ENCODE measurements around the gene GID8. TPM values are rescaled to one million over a fixed set of nuclear protein-coding genes. Genes with fewer than 3 reads are reported as not detected.

The GID8 gene
- total RNA-seq, 2 experiments from 2014 or later: 39.6 to 46.1 TPM

- DNase-seq (peak in 12 of 14 experiments; percentile 16 to 78 (median 61)), ATAC-seq (ENCODE audit: poor library complexity) (peak; percentile 71)
- peak overlapping the region; percentile 96 for H3K27ac Mint-ChIP-seq
- TF ChIP-seq, protein P1, sequence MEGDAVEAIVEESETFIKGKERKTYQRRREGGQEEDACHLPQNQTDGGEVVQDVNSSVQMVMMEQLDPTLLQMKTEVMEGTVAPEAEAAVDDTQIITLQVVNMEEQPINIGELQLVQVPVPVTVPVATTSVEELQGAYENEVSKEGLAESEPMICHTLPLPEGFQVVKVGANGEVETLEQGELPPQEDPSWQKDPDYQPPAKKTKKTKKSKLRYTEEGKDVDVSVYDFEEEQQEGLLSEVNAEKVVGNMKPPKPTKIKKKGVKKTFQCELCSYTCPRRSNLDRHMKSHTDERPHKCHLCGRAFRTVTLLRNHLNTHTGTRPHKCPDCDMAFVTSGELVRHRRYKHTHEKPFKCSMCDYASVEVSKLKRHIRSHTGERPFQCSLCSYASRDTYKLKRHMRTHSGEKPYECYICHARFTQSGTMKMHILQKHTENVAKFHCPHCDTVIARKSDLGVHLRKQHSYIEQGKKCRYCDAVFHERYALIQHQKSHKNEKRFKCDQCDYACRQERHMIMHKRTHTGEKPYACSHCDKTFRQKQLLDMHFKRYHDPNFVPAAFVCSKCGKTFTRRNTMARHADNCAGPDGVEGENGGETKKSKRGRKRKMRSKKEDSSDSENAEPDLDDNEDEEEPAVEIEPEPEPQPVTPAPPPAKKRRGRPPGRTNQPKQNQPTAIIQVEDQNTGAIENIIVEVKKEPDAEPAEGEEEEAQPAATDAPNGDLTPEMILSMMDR (IDR thresholded peaks at IDR 0.05): no peak
- Histone ChIP-seq H3K27me3 (ENCODE audit: control insufficient read depth in 1 of 2, insufficient read depth in 2 of 2, low read length in 2 of 2) (no peaks in the 10 kb centered on the region), H3K27ac (ENCODE audit: low read depth in 1 of 2, low read length in 2 of 2) (peak overlapping the region; percentile 14 to 68), H3K36me3 (ENCODE audit: insufficient read depth, low read length) (peaks cover 95% of the 10 kb centered on the region), H3K4me3 (ENCODE audit: low read length) (no peak overlapping the region), H3K9me3 (ENCODE audit: control insufficient read depth in 1 of 2, insufficient read depth in 1 of 2, low read length in 2 of 2) (no peaks in the 10 kb centered on the region), H3K4me1 (ENCODE audit: insufficient read depth, low read length) (peaks cover 64% of the 10 kb centered on the region)
- H3K4me3 Mint-ChIP-seq: peak overlapping the region; percentile 32
- H3K4me1 Mint-ChIP-seq (ENCODE audit: low read depth): peaks cover 45% of the 10 kb centered on the region
- ChIA-PET CTCF (interaction anchor here (0.7 kb wide), 1 partner anchor 18 kb away, joined by 3 read pairs; no protein-coding TSS in a partner anchor), POLR2A (interaction anchor here (0.7 to 2.5 kb wide), 9 partner anchors 8 to 97 kb away, joined by 3 to 16 read pairs (median 4); partner anchors contain the start of genes MRGBP and TCFL5)
- intact Hi-C loops (cut with DNase I, micrococcal nuclease): no loop called here
- no peaks in the 10 kb centered on the region for H3K27me3 Mint-ChIP-seq
- H3K36me3 Mint-ChIP-seq (ENCODE audit: low read depth): peaks cover 95% of the 10 kb centered on the region
- no peaks in the 10 kb centered on the region for H3K9me3 Mint-ChIP-seq
Measured at GRCh38 chr20:62891111-62891510, 46.8 kb upstream of the GID8 start.

DNA sequence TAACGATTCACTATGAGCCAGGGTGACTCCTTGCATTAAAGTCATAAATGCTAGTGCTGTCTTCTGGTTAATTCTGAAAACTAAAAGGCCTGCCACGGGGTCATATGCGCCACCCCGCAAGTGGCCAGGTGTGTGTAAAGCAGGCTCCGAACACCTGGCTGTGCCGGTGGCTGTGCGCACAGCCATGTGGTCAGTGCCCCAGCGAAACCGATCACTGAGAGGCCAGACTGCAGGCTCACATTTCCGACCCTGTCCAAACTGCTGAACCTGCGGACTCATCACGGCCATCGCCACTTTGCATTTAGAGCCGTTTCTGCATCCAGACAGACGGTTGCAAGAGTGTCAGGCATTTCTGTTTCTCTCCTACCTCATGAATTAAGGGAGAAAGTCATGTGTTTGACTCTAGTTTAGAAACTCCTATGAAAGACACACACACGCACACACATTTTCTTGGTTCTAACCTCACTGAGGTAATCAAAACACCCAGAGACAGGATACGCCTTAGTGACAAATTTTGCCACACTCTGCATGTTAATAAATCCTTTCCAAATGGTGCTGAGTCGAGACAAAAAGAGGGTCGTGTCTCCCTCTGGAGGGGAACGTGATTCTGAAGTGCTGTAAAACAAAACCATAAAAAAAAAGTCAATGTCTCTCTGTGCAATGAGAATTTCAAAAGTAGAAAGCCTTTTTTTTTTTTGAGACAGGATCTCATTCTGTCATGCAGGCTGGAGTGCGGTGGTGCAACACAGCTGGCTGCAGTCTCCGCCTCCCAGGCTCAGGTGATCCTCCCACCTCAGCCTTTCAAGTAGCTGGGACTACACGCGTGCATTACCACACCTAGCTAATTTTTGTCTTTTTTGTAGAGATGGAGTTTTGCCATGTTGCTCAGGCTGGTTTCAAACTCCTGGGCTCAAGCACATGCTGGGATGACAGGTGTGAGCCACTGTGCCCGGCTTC is 45.3 kb upstream of the GID8 start:
- DNase-seq (peak in 9 of 14 experiments; percentile 23 to 77 (median 42)), ATAC-seq (ENCODE audit: poor library complexity) (peak; percentile 70)
- TF ChIP-seq, protein P1 (IDR thresholded peaks at IDR 0.05): no peak
- CTCF ChIA-PET: interaction anchor here (1.0 to 2.2 kb wide), 2 partner anchors 15 to 84 kb away, joined by 3 to 7 read pairs; no protein-coding TSS in a partner anchor
- peaks cover 54% of the 10 kb centered on the region for H3K4me1 ChIP-seq (ENCODE audit: insufficient read depth, low read length)
- H3K27ac ChIP-seq (ENCODE audit: low read depth in 1 of 2, low read length in 2 of 2): peak overlapping the region in 1 of 2 donors; percentile 57
- no peaks in the 10 kb centered on the region for H3K27me3 Mint-ChIP-seq
- peaks cover 91% of the 10 kb centered on the region for H3K36me3 ChIP-seq (ENCODE audit: insufficient read depth, low read length)
- H3K36me3 Mint-ChIP-seq (ENCODE audit: low read depth): peaks cover 87% of the 10 kb centered on the region
- POLR2A ChIA-PET: interaction anchor here (1.2 to 1.3 kb wide), 3 partner anchors 19 to 117 kb away, joined by 3 read pairs; partner anchors contain the start of gene TCFL5
- H3K4me1 Mint-ChIP-seq (ENCODE audit: low read depth): peaks cover 35% of the 10 kb centered on the region
- peak overlapping the region; percentile 1 for H3K4me3 Mint-ChIP-seq
- H3K9me3 Mint-ChIP-seq: no peaks in the 10 kb centered on the region
- no peak overlapping the region for H3K4me3 ChIP-seq (ENCODE audit: low read length)
- H3K27me3 ChIP-seq (ENCODE audit: control insufficient read depth in 1 of 2, insufficient read depth in 2 of 2, low read length in 2 of 2): no peaks in the 10 kb centered on the region
- peak overlapping the region; percentile 96 for H3K27ac Mint-ChIP-seq
- H3K9me3 ChIP-seq (ENCODE audit: control insufficient read depth in 1 of 2, insufficient read depth in 1 of 2, low read length in 2 of 2): no peaks in the 10 kb centered on the region
- intact Hi-C loops (cut with DNase I, micrococcal nuclease): no loop called here

GRCh38 chr20:62893700-62894099 is 44.2 kb upstream of the GID8 start:
- DNase-seq (no peak), ATAC-seq (ENCODE audit: poor library complexity) (no peak)
- TF ChIP-seq, protein P1 (IDR thresholded peaks at IDR 0.05): no peak
- H3K9me3 Mint-ChIP-seq: no peaks in the 10 kb centered on the region
- no peak overlapping the region for H3K27ac Mint-ChIP-seq
- POLR2A ChIA-PET: interaction anchor here (1.2 to 1.3 kb wide), 2 partner anchors 32 to 116 kb away, joined by 3 read pairs; partner anchors contain the start of gene TCFL5
- H3K4me3 ChIP-seq (ENCODE audit: low read length): no peak overlapping the region
- no peaks in the 10 kb centered on the region for H3K27me3 Mint-ChIP-seq
- H3K27me3 ChIP-seq (ENCODE audit: control insufficient read depth in 1 of 2, insufficient read depth in 2 of 2, low read length in 2 of 2): no peaks in the 10 kb centered on the region
- intact Hi-C loops (cut with DNase I, micrococcal nuclease): no loop called here
- no peaks in the 10 kb centered on the region for H3K9me3 ChIP-seq (ENCODE audit: control insufficient read depth in 1 of 2, insufficient read depth in 1 of 2, low read length in 2 of 2)
- peaks cover 80% of the 10 kb centered on the region for H3K36me3 ChIP-seq (ENCODE audit: insufficient read depth, low read length)
- peaks cover 89% of the 10 kb centered on the region for H3K36me3 Mint-ChIP-seq (ENCODE audit: low read depth)
- H3K4me3 Mint-ChIP-seq: no peak overlapping the region
- peaks cover 51% of the 10 kb centered on the region for H3K4me1 ChIP-seq (ENCODE audit: insufficient read depth, low read length)
- no peak overlapping the region for H3K27ac ChIP-seq (ENCODE audit: low read depth in 1 of 2, low read length in 2 of 2)
- CTCF ChIA-PET: interaction anchor here (0.8 to 2.2 kb wide), 2 partner anchors 14 to 18 kb away, joined by 3 to 7 read pairs; no protein-coding TSS in a partner anchor
- peaks cover 45% of the 10 kb centered on the region for H3K4me1 Mint-ChIP-seq (ENCODE audit: low read depth)

Measured in CD4-positive, alpha-beta T cell (primary cell).